GM23338 (cell line): Measurements from ENCODE around the gene RELL2. TPM values are rescaled to one million over a fixed set of nuclear protein-coding genes. Genes with fewer than 3 reads are reported as not detected.

ENCODE experiments used
- ATAC-seq: fragments of 200-7000 bp; cut with Tn5 transposase; 3 replicates; pipeline ENCODE4 v1.9.1; 2020
- DNase-seq: peaks from one replicate; pipeline ENCODE4 v3.0.0-alpha.2; 2015; ENCODE audit warnings: low spot score
- H2AFZ ChIP-seq: fragments of 200-600 bp; sonication (generic); 2 replicates; pipeline ENCODE4 v1.8.0; 2016; ENCODE audit warnings: antibody characterized with exemption, mild to moderate bottlenecking, moderate library complexity
- H3F3A ChIP-seq: fragments of 200-600 bp; sonication (generic); replicated peaks from 2 replicates; pipeline ENCODE4 v1.8.0; 2017; ENCODE audit warnings: antibody characterized with exemption, mixed run types, low read depth
- H3K27ac ChIP-seq: fragments of 200-600 bp; sonication (generic); 2 replicates; pipeline ENCODE4 v1.6.1; 2016; ENCODE audit warnings: low read depth
- H3K27me3 ChIP-seq: fragments of 200-600 bp; sonication (generic); 2 replicates; pipeline ENCODE4 v1.8.0; 2016; ENCODE audit warnings: mild to moderate bottlenecking, mixed run types, moderate library complexity; ENCODE audit not compliant: insufficient read depth
- H3K36me3 ChIP-seq: fragments of 200-600 bp; sonication (generic); 2 replicates; pipeline ENCODE4 v1.8.0; 2016; ENCODE audit warnings: mild to moderate bottlenecking; ENCODE audit not compliant: insufficient read depth
- H3K4me1 ChIP-seq: fragments of 200-600 bp; sonication (generic); 2 replicates; pipeline ENCODE4 v1.8.0; 2016; ENCODE audit warnings: mild to moderate bottlenecking, moderate library complexity; ENCODE audit not compliant: insufficient read depth
- H3K4me2 ChIP-seq: fragments of 200-600 bp; sonication (generic); 2 replicates; pipeline ENCODE4 v1.7.1; 2017; ENCODE audit warnings: mixed run types
- H3K4me3 ChIP-seq: fragments of 200-600 bp; sonication (generic); 2 replicates; pipeline ENCODE4 v1.6.1; 2016; ENCODE audit warnings: mixed run types
- H3K79me2 ChIP-seq: fragments of 200-600 bp; sonication (generic); replicated peaks from 2 replicates; pipeline ENCODE4 v1.8.0; 2017; ENCODE audit warnings: mild to moderate bottlenecking; ENCODE audit not compliant: insufficient read depth
- H3K9me2 ChIP-seq: fragments of 200-600 bp; sonication (generic); 2 replicates; pipeline ENCODE4 v1.8.0; 2017; ENCODE audit not compliant: insufficient read depth
- H4K20me1 ChIP-seq: fragments of 200-600 bp; sonication (generic); replicated peaks from 2 replicates; pipeline ENCODE4 v1.8.0; 2017; ENCODE audit warnings: mild to moderate bottlenecking; ENCODE audit not compliant: insufficient read depth
- H3K27ac Mint-ChIP-seq: 2 replicates; pipeline ENCODE4 v1.8.0; 2020; ENCODE audit warnings: inconsistent platforms, mild to moderate bottlenecking, moderate library complexity, mixed read lengths
- H3K27me3 Mint-ChIP-seq: 3 replicates; pipeline ENCODE4 v1.8.0; 2022; ENCODE audit warnings: low read depth, mild to moderate bottlenecking, moderate library complexity, mixed read lengths, inconsistent platforms; ENCODE audit not compliant: insufficient read depth, poor library complexity
- H3K36me3 Mint-ChIP-seq: 3 replicates; pipeline ENCODE4 v1.8.0; 2021; ENCODE audit warnings: low read depth, mild to moderate bottlenecking, inconsistent platforms, moderate library complexity, mixed read lengths
- H3K4me1 Mint-ChIP-seq: 3 replicates; pipeline ENCODE4 v1.8.0; 2020; ENCODE audit warnings: mild to moderate bottlenecking, inconsistent platforms, mixed read lengths
- H3K4me3 Mint-ChIP-seq: 3 replicates; pipeline ENCODE4 v1.8.0; 2021; ENCODE audit warnings: moderate library complexity, mild to moderate bottlenecking, inconsistent platforms, mixed read lengths
- H3K9me3 Mint-ChIP-seq: 3 replicates; pipeline ENCODE4 v1.8.0; 2020; ENCODE audit warnings: moderate library complexity, mild to moderate bottlenecking, inconsistent platforms, mixed read lengths
- CREB1 ChIP-seq: fragments of 250-450 bp; sonication (Bioruptor Pico); IDR thresholded peaks from 2 replicates; pipeline ENCODE4 v1.5.0; 2020; ENCODE audit warnings: low read depth, mild to moderate bottlenecking, moderate library complexity
- CTCF ChIP-seq, 2 experiments: fragments of 200-600 bp in 1 of 2; sonication (generic) in 1 of 2; conservative IDR thresholded peaks; 2 replicates each; pipeline versions ENCODE4 v1.5.1 to v1.6.1; 2016 to 2017; ENCODE audit warnings: antibody characterized with exemption in 2 of 2, low read depth in 2 of 2, mild to moderate bottlenecking in 2 of 2, moderate library complexity in 1 of 2
- ETS1 ChIP-seq: IDR thresholded peaks from 2 replicates; pipeline ENCODE4 v1.6.1; 2016; ENCODE audit warnings: antibody characterized with exemption
- EZH2 ChIP-seq: fragments of 200-600 bp; sonication (generic); IDR thresholded peaks from one replicate; pipeline ENCODE4 v1.8.0; 2017; ENCODE audit warnings: antibody characterized with exemption, mild to moderate bottlenecking, low read depth; ENCODE audit not compliant: unreplicated experiment
- JUNB ChIP-seq: IDR thresholded peaks from one replicate; pipeline ENCODE4 v1.6.1; 2016; ENCODE audit warnings: antibody characterized with exemption; ENCODE audit not compliant: unreplicated experiment
- POLR2AphosphoS5 ChIP-seq: IDR thresholded peaks from 2 replicates; pipeline ENCODE4 v1.6.1; 2016; ENCODE audit warnings: antibody characterized with exemption, low read depth
- STAT1 ChIP-seq: IDR thresholded peaks from one replicate; pipeline ENCODE4 v1.6.1; 2016; ENCODE audit warnings: antibody characterized with exemption; ENCODE audit not compliant: unreplicated experiment
- polyA plus RNA-seq: library from polyadenylated mRNA; unstranded; fragments of >200 nt; fragmentation: Nextera tagmentation; extraction: Ambion mirVana; gene quantifications from 2 replicates; pipeline ENCODE4 v1.2.1, GENCODE V29; 2016
- total RNA-seq: library from RNA; depleted of rRNA; stranded (reverse); fragments of >200 nt; shearing (Covaris generic); gene quantifications from 2 replicates; pipeline ENCODE4 v1.2.3, GENCODE V29; 2014
- TF ChIP-seq, protein P1 (sequence below): fragments of 250-450 bp; sonication (Bioruptor Pico); IDR thresholded peaks from 2 replicates; pipeline ENCODE4 v1.5.0; 2020; ENCODE audit warnings: mild to moderate bottlenecking, moderate library complexity

The RELL2 gene
- total and polyA plus RNA-seq, 2 experiments from 2014 or later, result 20.4 to 30.6 TPM

DNA sequence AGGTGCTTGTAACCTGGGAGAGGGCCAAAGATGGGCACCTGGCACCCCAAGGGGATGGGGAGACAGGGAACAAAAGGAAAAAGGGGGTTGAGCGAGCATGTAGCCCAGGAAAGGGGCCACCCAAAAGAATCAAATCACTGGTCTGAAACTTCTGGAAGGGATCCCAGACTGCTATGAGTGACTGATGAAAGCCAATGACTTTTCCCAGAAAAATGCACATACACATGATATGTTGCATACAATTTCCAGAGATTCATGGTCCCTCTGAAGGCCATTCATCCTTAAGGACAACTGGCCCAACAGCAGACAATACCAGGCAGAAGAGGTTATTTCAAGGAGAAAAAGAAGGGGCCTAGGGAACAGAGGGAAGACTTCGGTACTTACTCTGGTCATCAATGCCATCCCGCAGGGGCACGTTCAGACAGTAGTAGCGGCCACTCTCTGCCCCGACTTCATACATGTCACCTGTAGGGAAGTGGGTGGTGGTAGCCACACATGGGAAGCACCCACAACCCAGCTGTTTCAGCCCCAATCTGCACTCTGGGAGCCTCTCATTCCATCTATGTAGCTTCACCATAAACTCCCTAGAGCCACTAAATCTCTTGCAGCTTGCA is 8.5 kb upstream of the RELL2 start (continued):
- TF ChIP-seq, protein P1, sequence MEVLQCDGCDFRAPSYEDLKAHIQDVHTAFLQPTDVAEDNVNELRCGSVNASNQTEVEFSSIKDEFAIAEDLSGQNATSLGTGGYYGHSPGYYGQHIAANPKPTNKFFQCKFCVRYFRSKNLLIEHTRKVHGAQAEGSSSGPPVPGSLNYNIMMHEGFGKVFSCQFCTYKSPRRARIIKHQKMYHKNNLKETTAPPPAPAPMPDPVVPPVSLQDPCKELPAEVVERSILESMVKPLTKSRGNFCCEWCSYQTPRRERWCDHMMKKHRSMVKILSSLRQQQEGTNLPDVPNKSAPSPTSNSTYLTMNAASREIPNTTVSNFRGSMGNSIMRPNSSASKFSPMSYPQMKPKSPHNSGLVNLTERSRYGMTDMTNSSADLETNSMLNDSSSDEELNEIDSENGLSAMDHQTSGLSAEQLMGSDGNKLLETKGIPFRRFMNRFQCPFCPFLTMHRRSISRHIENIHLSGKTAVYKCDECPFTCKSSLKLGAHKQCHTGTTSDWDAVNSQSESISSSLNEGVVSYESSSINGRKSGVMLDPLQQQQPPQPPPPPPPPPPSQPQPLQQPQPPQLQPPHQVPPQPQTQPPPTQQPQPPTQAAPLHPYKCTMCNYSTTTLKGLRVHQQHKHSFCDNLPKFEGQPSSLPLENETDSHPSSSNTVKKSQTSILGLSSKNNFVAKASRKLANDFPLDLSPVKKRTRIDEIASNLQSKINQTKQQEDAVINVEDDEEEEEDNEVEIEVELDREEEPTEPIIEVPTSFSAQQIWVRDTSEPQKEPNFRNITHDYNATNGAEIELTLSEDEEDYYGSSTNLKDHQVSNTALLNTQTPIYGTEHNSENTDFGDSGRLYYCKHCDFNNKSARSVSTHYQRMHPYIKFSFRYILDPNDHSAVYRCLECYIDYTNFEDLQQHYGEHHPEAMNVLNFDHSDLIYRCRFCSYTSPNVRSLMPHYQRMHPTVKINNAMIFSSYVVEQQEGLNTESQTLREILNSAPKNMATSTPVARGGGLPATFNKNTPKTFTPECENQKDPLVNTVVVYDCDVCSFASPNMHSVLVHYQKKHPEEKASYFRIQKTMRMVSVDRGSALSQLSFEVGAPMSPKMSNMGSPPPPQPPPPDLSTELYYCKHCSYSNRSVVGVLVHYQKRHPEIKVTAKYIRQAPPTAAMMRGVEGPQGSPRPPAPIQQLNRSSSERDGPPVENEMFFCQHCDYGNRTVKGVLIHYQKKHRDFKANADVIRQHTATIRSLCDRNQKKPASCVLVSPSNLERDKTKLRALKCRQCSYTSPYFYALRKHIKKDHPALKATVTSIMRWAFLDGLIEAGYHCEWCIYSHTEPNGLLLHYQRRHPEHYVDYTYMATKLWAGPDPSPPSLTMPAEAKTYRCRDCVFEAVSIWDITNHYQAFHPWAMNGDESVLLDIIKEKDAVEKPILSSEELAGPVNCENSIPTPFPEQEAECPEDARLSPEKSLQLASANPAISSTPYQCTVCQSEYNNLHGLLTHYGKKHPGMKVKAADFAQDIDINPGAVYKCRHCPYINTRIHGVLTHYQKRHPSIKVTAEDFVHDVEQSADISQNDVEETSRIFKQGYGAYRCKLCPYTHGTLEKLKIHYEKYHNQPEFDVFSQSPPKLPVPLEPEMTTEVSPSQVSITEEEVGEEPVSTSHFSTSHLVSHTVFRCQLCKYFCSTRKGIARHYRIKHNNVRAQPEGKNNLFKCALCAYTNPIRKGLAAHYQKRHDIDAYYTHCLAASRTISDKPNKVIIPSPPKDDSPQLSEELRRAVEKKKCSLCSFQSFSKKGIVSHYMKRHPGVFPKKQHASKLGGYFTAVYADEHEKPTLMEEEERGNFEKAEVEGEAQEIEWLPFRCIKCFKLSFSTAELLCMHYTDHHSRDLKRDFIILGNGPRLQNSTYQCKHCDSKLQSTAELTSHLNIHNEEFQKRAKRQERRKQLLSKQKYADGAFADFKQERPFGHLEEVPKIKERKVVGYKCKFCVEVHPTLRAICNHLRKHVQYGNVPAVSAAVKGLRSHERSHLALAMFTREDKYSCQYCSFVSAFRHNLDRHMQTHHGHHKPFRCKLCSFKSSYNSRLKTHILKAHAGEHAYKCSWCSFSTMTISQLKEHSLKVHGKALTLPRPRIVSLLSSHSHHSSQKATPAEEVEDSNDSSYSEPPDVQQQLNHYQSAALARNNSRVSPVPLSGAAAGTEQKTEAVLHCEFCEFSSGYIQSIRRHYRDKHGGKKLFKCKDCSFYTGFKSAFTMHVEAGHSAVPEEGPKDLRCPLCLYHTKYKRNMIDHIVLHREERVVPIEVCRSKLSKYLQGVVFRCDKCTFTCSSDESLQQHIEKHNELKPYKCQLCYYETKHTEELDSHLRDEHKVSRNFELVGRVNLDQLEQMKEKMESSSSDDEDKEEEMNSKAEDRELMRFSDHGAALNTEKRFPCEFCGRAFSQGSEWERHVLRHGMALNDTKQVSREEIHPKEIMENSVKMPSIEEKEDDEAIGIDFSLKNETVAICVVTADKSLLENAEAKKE (CRISPR knock-in tag), result no peak
- no peak for TF ChIP-seq JUNB

DNA sequence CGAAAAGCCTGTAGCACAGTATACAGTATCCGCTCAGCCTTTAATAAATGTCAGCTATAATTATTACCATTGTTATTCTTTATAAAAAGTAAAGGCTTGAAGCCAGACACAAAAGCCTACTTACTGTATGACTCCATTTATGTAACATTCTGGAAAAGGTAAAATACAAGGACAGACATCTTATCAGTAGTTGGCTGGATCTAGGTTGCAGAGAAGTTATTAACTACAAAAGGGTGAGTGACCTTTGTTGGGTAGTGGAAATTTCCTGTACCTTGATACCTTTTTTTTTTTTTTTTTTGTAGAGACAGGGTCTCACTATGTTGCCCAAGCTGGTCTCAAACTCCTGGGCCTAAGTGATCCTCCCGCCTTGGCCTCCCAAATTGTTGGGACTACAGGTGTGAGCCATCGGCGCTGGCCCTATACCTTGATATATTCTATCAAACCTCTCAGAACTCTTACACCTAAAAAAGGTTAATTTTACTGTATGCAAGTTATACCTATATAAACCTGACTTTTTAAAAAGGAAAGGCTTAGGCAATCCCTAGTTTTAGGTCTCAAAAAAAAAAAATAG is 6.1 kb upstream of the RELL2 start:
- Mint-ChIP-seq H3K27ac (no peak overlapping the region), H3K27me3 (no peaks in the 10 kb centered on the region), H3K4me1 (peaks cover 11% of the 10 kb centered on the region), H3K36me3 (peaks cover 48% of the 10 kb centered on the region), H3K9me3 (no peaks in the 10 kb centered on the region), H3K4me3 (no peak overlapping the region)
- ATAC-seq, result no peak
- Histone ChIP-seq H3K4me1 (peaks cover 7% of the 10 kb centered on the region), H3K4me3 (no peak overlapping the region), H3K79me2 (peaks cover 48% of the 10 kb centered on the region), H3K27me3 (no peaks in the 10 kb centered on the region), H3K27ac (no peak overlapping the region), H2AFZ (no peak overlapping the region), H3K36me3 (peaks cover 22% of the 10 kb centered on the region), H4K20me1 (peaks cover 41% of the 10 kb centered on the region), H3F3A (0 out of 2 replicates have a peak, but pooled peaks cover 8% of the 10 kb centered on the region), H3K9me2 (no peaks in the 10 kb centered on the region), H3K4me2 (no peak overlapping the region)
- no peak for DNase-seq
- TF ChIP-seq POLR2AphosphoS5 (no peak), EZH2 (no peak), ETS1 (no peak), CREB1 (no peak), JUNB (no peak), CTCF (conservative IDR thresholded peaks at IDR 0.05; ENCODE audit: low read depth in 2 of 2) (no peak), STAT1 (no peak)
